ENCODE data around the gene UGT1A9. TPM values are rescaled to one million over a fixed set of nuclear protein-coding genes. Genes with fewer than 3 reads are reported as not detected.

Gene UGT1A9
- total RNA-seq, 1 experiment from 2014 or later, result not detected

- Histone ChIP-seq H3K79me1 (ENCODE audit: insufficient read depth, low read depth, low read length, poor library complexity, severe bottlenecking) (no peaks in the 10 kb centered on the region), H2BK15ac (ENCODE audit: low read depth, low read length) (no peak overlapping the region), H2BK120ac (ENCODE audit: low read depth, low read length, poor library complexity, severe bottlenecking) (no peak overlapping the region), H2BK12ac (ENCODE audit: insufficient read length, low read depth, low read length) (no peak overlapping the region), H3K23ac (ENCODE audit: insufficient read length, low read depth, low read length) (no peak overlapping the region), H3K27me3 (ENCODE audit: insufficient read depth, low read length) (no peaks in the 10 kb centered on the region), H3K9me3 (ENCODE audit: control insufficient read depth, low read depth, low read length) (no peaks in the 10 kb centered on the region), H3K14ac (ENCODE audit: insufficient read depth, low read length) (no peak overlapping the region; the same call in 1 of the 2 replicates), H3T11ph (ENCODE audit: low read length) (no peak overlapping the region), H3K9ac (ENCODE audit: extremely low read depth, insufficient read length, low read length) (no peak overlapping the region), H3K4me1 (ENCODE audit: insufficient read depth, low read length) (no peaks in the 10 kb centered on the region), H4K91ac (ENCODE audit: insufficient read length, low read depth, low read length) (no peak overlapping the region), H4K8ac (replicated peaks; ENCODE audit: insufficient read length, low read depth, low read length) (no peak overlapping the region), H4K20me1 (ENCODE audit: control insufficient read depth, insufficient read depth, insufficient read length) (no peaks in the 10 kb centered on the region), H3K18ac (ENCODE audit: insufficient read length, low read depth, low read length) (no peak overlapping the region), H2AK5ac (ENCODE audit: insufficient read length, low read length) (no peak overlapping the region), H3K4me2 (ENCODE audit: insufficient read depth, insufficient read length, low read length) (no peak overlapping the region), H2BK20ac (ENCODE audit: low read depth, low read length, poor library complexity, severe bottlenecking) (no peak overlapping the region), H3K23me2 (ENCODE audit: insufficient read length, low read depth, low read length, poor library complexity, severe bottlenecking) (no peaks in the 10 kb centered on the region), H3K4ac (ENCODE audit: low read depth, low read length) (no peak overlapping the region), H2AFZ (ENCODE audit: low read length) (no peak overlapping the region), H3K56ac (ENCODE audit: insufficient read length, low read depth, low read length) (no peak overlapping the region), H2BK5ac (ENCODE audit: insufficient read length, low read length) (no peak overlapping the region), H3K79me2 (ENCODE audit: insufficient read depth, low read length) (no peaks in the 10 kb centered on the region), H4K5ac (ENCODE audit: insufficient read length, low read depth, low read length) (no peak overlapping the region), H3K27ac (ENCODE audit: insufficient read length, low read depth, low read length) (no peak overlapping the region)
- peaks cover 4 to 5% of the 10 kb centered on the region in 2 experiments; a peak in 4 of 5 replicates for H3K9me3 Mint-ChIP-seq
- no peaks in the 10 kb centered on the region for H3K36me3 Mint-ChIP-seq (ENCODE audit: insufficient read depth in 1 of 3, low read depth in 3 of 3)
- no peak overlapping the region; a peak in 1 of 7 replicates for H3K27ac Mint-ChIP-seq
- no peak for DNase-seq
- WGBS (ENCODE audit: extremely low coverage, insufficient read length, low lambda C conversion rate), result no CpG with 5 or more reads among the region's 8 CpGs
- peaks cover 1% of the 10 kb centered on the region; the same call in 1 of the 2 replicates for H3K27me3 Mint-ChIP-seq (ENCODE audit: low read depth)
- no peak overlapping the region for H3K4me3 Mint-ChIP-seq
- TF ChIP-seq, protein P1, sequence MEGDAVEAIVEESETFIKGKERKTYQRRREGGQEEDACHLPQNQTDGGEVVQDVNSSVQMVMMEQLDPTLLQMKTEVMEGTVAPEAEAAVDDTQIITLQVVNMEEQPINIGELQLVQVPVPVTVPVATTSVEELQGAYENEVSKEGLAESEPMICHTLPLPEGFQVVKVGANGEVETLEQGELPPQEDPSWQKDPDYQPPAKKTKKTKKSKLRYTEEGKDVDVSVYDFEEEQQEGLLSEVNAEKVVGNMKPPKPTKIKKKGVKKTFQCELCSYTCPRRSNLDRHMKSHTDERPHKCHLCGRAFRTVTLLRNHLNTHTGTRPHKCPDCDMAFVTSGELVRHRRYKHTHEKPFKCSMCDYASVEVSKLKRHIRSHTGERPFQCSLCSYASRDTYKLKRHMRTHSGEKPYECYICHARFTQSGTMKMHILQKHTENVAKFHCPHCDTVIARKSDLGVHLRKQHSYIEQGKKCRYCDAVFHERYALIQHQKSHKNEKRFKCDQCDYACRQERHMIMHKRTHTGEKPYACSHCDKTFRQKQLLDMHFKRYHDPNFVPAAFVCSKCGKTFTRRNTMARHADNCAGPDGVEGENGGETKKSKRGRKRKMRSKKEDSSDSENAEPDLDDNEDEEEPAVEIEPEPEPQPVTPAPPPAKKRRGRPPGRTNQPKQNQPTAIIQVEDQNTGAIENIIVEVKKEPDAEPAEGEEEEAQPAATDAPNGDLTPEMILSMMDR (conservative IDR thresholded peaks at IDR 0.05), result no peak
- no peaks in the 10 kb centered on the region; a peak in 1 of 4 replicates for H3K4me1 Mint-ChIP-seq
Observed at GRCh38 chr2:233821709-233822100, 150.0 kb downstream of the UGT1A9 start.

Data from H9 (cell line).